Body of pancreas (tissue), 4 donors: ENCODE data around the gene ARSG. TPM values are rescaled to one million over a fixed set of nuclear protein-coding genes. Genes with fewer than 3 reads are reported as not detected.

Experiments used
- ATAC-seq: fragments of 150-250 bp; one replicate; pipeline ENCODE4 v1.9.1; 2016
- DNase-seq, 4 donors: peaks; one replicate each; pipeline ENCODE4 v3.0.0-alpha.2; 2019
- H3K27ac ChIP-seq, 4 donors: fragments of 200-600 bp; sonication (generic); 1 replicate in 3 of 4; 2 replicates in 1 of 4; pipeline versions ENCODE4 v1.5.1 to v1.6.1; 2016 to 2019; ENCODE audit warnings: mild to moderate bottlenecking in 1 of 4, mixed read lengths in 1 of 4, moderate library complexity in 1 of 4
- H3K27me3 ChIP-seq, 2 donors: fragments of 200-600 bp; sonication (generic); one replicate each; pipeline ENCODE4 v1.6.0; 2016; ENCODE audit warnings: mild to moderate bottlenecking in 1 of 2
- H3K36me3 ChIP-seq, 2 donors: fragments of 200-600 bp; sonication (generic); replicated peaks in 1 of 2; 2 replicates each; pipeline ENCODE4 v1.5.1; 2016; ENCODE audit warnings: low read depth in 2 of 2; ENCODE audit not compliant: insufficient read depth in 1 of 2
- H3K4me1 ChIP-seq: fragments of 200-600 bp; sonication (generic); one replicate; pipeline ENCODE4 v1.6.0; 2016
- H3K4me3 ChIP-seq, 2 donors: fragments of 200-600 bp; sonication (generic); 1 replicate in 1 of 2; 2 replicates in 1 of 2; pipeline ENCODE4 v1.5.1; 2016 to 2019
- H3K9me3 ChIP-seq, 3 donors: fragments of 200-600 bp; sonication (generic); 1 replicate in 2 of 3; 2 replicates in 1 of 3; pipeline ENCODE4 v1.5.1; 2016
- POLR2A ChIP-seq, 3 donors: fragments of 450-650 bp; IDR thresholded peaks; one replicate each; pipeline ENCODE4 v1.6.1; 2016; ENCODE audit warnings: antibody characterized with exemption in 3 of 3, mild to moderate bottlenecking in 2 of 3
- WGBS, 2 donors: methylation state at CpG; one replicate each; pipeline ENCODE4 v1.1.5; 2017; 5-methylcytosine and 5-hydroxymethylcytosine counted together
- intact Hi-C: fragments of 100-400 bp; cut with DNase I; formaldehyde crosslinking; loops from one replicate; pipeline ENCODE4 v1.15.1; 2023
- total RNA-seq, 2 donors: library from RNA; depleted of rRNA; stranded (reverse); fragments of >200 nt; gene quantifications; one replicate each; pipeline ENCODE4 v1.1.0, GENCODE V29; 2016
- TF ChIP-seq, protein P1 (sequence below), 7 experiments: fragments of 450-650 bp in 4 of 7; fragments of 200-600 bp in 3 of 7; sonication (generic) in 3 of 7; IDR thresholded peaks; one replicate each; pipeline ENCODE4 v1.5.1; 2016 to 2019; ENCODE audit warnings: antibody characterized with exemption in 7 of 7

Gene ARSG
- total RNA-seq, 2 donors from 2014 or later: 0.52 to 1.6 TPM

DNA sequence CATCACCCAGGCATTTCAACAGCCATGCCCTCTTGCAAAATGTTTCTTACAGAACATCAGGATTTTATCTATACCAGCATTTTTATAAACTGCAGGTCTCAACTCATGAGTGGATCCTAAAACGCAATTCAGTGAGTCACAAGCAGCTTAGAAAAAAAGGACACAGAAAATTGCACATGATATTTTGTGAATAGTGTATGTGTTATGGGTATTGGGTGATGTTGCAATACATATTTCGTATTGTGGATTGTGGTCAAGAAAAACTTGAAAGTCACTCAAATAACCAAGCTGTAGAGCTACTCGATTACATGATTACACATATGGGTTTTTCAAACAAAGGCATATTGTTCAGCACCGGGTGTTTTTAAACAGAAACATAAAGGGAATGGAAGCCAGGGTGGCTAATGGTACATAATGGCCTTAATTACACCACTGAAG is 164.6 kb downstream of the ARSG start:
- ATAC-seq (no peak), DNase-seq (peak in 1 of 4 donors; percentile 37)
- 12 to 13% methylated on average over 4 of the region's 4 CpGs for whole genome bisulfite sequencing, 2 donors
- Histone ChIP-seq H3K27ac (peak overlapping the region; percentile 75 to 93 (median 84)), H3K4me3 (no peak overlapping the region), H3K9me3 (no peaks in the 10 kb centered on the region), H3K36me3 (no peaks in the 10 kb centered on the region), H3K4me1 (peaks cover 19% of the 10 kb centered on the region), H3K27me3 (no peaks in the 10 kb centered on the region)
- intact Hi-C loops: no loop called here
- TF ChIP-seq, protein P1, sequence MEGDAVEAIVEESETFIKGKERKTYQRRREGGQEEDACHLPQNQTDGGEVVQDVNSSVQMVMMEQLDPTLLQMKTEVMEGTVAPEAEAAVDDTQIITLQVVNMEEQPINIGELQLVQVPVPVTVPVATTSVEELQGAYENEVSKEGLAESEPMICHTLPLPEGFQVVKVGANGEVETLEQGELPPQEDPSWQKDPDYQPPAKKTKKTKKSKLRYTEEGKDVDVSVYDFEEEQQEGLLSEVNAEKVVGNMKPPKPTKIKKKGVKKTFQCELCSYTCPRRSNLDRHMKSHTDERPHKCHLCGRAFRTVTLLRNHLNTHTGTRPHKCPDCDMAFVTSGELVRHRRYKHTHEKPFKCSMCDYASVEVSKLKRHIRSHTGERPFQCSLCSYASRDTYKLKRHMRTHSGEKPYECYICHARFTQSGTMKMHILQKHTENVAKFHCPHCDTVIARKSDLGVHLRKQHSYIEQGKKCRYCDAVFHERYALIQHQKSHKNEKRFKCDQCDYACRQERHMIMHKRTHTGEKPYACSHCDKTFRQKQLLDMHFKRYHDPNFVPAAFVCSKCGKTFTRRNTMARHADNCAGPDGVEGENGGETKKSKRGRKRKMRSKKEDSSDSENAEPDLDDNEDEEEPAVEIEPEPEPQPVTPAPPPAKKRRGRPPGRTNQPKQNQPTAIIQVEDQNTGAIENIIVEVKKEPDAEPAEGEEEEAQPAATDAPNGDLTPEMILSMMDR (IDR thresholded peaks at IDR 0.05): no peak
- no peak for TF ChIP-seq POLR2A (IDR thresholded peaks at IDR 0.05)

DNA sequence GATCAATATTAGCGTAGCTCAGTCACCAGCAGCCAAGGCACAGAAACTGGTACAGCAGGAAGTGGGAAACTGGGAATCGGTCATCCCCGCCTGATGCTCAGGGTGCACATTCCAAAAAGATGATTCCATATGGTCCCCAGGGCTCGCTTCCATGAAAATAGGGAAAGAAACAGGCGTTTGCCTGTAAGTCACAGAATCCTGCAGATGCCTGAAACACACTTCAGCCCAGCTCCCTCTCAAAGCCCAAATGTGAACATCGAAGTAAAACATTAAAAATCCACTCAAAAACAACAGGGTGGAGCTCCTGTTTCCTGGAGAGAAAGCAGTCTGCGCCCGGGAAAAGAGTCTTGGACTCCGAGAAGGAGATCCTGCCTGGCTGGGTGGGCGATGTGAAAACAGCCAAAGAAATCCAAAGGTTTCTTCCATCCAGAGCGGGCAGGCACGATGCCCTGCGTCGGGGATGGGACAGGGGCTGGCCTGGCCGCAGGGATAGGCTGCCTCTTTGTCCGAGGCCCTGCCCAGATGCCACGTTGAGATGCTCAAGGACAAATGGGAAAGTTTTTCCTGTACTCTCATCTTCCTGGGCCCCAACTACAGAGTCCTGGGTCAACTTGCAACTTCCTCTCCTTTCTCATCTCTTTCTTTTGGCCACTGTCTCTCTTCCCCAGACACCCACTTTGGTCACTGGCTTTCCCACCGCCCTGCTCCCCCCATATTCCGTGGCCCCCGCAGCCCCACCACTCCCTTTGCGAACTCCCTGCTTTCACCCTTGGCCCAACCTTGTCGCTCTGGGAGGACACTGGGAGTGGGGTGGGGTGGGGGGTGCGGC is 165.3 kb downstream of the ARSG start:
- TF ChIP-seq POLR2A (IDR thresholded peaks at IDR 0.05): peak in 2 of 3 donors; percentile 45 to 61
- TF ChIP-seq, protein P1 (IDR thresholded peaks at IDR 0.05): no peak

DNA sequence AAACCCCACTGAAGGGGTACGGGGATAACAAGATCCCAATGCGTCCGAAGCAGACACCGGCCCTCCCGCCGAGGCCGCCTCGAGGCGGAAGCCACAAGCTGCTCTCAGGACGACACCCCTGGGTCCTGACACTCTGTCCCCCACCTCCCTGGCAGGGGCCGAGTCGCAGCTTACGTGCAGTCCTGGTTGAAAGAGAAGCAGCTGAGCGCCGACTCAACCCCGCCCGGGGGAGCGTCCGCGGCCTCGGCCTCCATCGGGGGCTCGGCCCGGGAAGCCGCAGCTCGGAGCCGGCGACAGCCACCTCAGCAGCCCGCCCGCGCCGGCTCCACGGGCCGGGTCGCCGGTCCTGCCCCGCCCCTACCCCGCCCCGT is 165.9 kb downstream of the ARSG start, which contains the start of gene WIPI1:
Gene WIPI1 (minus strand): TSS at position 329 of the 371 bp plus-strand sequence. CDS start 75 bp downstream, at position 254.
- H3K4me1 ChIP-seq: peaks cover 29% of the 10 kb centered on the region
- no peaks in the 10 kb centered on the region for H3K36me3 ChIP-seq
- WGBS, 2 donors: 0% methylated on average over 2 to 26 of the region's 39 CpGs
- ATAC-seq (peak; percentile 16), DNase-seq (peak in 1 of 4 donors; percentile 61)
- H3K27me3 ChIP-seq: no peaks in the 10 kb centered on the region
- H3K4me3 ChIP-seq: peak within 1 kb of the TSS; percentile 62 to 73
- H3K27ac ChIP-seq: peak within 1 kb of the TSS; percentile 75 to 93 (median 84)
- TF ChIP-seq POLR2A (IDR thresholded peaks at IDR 0.05): peak in 2 of 3 donors; percentile 26 to 53
- TF ChIP-seq, protein P1 (IDR thresholded peaks at IDR 0.05): no peak
- H3K9me3 ChIP-seq: no peaks in the 10 kb centered on the region
- intact Hi-C loops: no loop called here

More for the DNA sequence above, 165.3 kb downstream of the ARSG start:
- DNase-seq (peak; percentile 69 to 83 (median 78)), ATAC-seq (peak; percentile 53)
- no peaks in the 10 kb centered on the region for H3K9me3 ChIP-seq
- H3K36me3 ChIP-seq: no peaks in the 10 kb centered on the region
- intact Hi-C loops: no loop called here
- H3K4me1 ChIP-seq: peaks cover 23% of the 10 kb centered on the region
- WGBS, 2 donors: 3 to 8% methylated on average over 23 of the region's 23 CpGs
- H3K27ac ChIP-seq: peak overlapping the region; percentile 75 to 93 (median 84)
- peak overlapping the region; percentile 62 to 73 for H3K4me3 ChIP-seq
- H3K27me3 ChIP-seq: no peaks in the 10 kb centered on the region

- ATAC-seq: peak; percentile 90
- no peaks in the 10 kb centered on the region for H3K9me3 ChIP-seq
These were observed 166.4 kb downstream of the ARSG start for GRCh38 chr17:68457539-68458259.

More at GRCh38 chr17:68457539-68458259, 166.4 kb downstream of the ARSG start:
- peaks cover 34% of the 10 kb centered on the region for H3K4me1 ChIP-seq
- H3K36me3 ChIP-seq: no peaks in the 10 kb centered on the region
- H3K27ac ChIP-seq: peak overlapping the region; percentile 75 to 93 (median 79)
- H3K4me3 ChIP-seq: peak overlapping the region in 1 of 2 donors; percentile 38
- peak; percentile 65 to 87 (median 85) for TF ChIP-seq POLR2A (IDR thresholded peaks at IDR 0.05)
- TF ChIP-seq, protein P1 (IDR thresholded peaks at IDR 0.05): peak in 4 of 7 experiments; percentile 16 to 28 (median 21)
- WGBS, 2 donors: 0 to 1% methylated on average over 9 to 49 of the region's 54 CpGs
- intact Hi-C loops: no loop called here
- H3K27me3 ChIP-seq: no peaks in the 10 kb centered on the region
- DNase-seq: peak; percentile 99 to 100 (median 99)
